HG03135 (cell line): ENCODE results near the gene FCRL6.

Source experiments
- ATAC-seq: cut with Tn5 transposase; IDR thresholded peaks from one replicate; pipeline ENCODE4 v1.9.1; 2021; ENCODE audit warnings: mild to moderate bottlenecking, moderate library complexity; ENCODE audit not compliant: unreplicated experiment

Gene FCRL6

GRCh38 chr1:159832309-159832708, 30.1 kb downstream of the FCRL6 start:
- no peak for ATAC-seq

DNA sequence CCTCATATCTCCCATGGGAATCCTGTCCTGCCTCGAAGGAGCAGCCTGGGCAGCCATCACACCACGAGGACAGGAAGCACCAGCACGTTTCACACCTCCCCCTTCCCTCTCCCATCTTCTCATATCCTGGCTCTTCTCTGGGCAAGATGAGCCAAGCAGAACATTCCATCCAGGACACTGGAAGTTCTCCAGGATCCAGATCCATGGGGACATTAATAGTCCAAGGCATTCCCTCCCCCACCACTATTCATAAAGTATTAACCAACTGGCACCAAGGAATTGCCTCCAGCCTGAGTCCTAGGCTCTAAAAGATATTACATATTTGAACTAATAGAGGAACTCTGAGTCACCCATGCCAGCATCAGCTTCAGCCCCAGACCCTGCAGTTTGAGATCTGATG, 33.2 kb downstream of the FCRL6 start:
- ATAC-seq: no peak

DNA sequence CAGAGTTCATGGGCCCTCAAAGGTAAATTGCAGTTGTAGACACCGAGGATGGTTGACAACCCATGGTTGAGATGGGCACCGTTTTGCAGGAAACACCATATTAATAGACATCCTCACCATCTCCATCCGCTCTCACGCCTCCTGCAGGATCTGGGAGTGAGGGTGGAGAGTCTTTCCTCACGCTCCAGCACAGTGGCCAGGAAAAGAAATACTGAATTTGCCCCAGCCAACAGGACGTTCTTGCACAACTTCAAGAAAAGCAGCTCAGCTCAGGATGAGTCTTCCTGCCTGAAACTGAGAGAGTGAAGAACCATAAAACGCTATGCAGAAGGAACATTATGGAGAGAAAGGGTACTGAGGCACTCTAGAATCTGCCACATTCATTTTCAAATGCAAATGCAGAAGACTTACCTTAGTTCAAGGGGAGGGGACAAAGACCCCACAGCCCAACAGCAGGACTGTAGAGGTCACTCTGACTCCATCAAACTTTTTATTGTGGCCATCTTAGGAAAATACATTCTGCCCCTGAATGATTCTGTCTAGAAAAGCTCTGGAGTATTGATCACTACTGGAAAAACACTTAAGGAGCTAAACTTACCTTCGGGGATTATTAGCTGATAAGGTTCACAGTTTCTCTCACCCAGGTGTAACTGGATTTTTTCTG, 33.8 kb downstream of the FCRL6 start:
- no peak for ATAC-seq

- peak; percentile 60 for ATAC-seq
These were observed 36.6 kb downstream of the FCRL6 start for GRCh38 chr1:159838715-159839114.

DNA sequence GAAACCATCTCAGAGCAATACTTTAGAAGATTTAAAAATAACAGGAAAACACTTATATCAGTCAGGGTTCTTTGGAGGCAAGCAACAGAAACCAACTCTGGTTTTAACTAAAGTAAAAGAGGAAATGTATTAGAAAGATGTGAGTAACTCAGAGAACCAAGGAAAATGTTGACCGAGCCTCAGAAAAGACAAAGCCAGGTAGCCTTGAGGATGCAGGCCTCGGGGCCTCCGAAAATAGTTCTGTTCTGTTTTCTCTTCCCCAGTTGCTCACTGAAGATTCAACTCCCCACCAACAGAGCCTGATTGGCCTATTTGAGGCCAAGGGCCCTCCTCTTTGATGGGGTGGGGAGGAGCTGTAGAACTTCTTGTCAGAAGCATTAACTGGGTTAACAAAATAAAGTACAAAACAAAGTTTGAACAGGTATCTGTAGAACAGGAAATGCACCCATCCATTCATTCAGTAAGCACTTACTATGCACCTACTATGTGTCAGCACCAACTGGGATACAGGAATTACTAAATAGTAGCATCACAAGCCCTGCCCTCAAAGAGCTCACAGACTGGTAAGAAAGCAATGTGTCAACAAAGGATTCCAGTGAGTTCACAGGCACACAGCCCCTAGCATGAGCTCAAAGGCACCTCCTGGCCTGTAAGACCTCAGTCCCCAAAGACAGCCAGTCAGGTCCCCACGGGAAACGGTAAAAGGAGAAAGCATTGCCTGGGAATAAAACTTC, 37.1 kb downstream of the FCRL6 start:
- ATAC-seq: peak; percentile 76

- no peak for ATAC-seq
These were observed 39.6 kb downstream of the FCRL6 start for GRCh38 chr1:159841749-159842148.

GRCh38 chr1:159843459-159843858, 41.3 kb downstream of the FCRL6 start:
- no peak for ATAC-seq

DNA sequence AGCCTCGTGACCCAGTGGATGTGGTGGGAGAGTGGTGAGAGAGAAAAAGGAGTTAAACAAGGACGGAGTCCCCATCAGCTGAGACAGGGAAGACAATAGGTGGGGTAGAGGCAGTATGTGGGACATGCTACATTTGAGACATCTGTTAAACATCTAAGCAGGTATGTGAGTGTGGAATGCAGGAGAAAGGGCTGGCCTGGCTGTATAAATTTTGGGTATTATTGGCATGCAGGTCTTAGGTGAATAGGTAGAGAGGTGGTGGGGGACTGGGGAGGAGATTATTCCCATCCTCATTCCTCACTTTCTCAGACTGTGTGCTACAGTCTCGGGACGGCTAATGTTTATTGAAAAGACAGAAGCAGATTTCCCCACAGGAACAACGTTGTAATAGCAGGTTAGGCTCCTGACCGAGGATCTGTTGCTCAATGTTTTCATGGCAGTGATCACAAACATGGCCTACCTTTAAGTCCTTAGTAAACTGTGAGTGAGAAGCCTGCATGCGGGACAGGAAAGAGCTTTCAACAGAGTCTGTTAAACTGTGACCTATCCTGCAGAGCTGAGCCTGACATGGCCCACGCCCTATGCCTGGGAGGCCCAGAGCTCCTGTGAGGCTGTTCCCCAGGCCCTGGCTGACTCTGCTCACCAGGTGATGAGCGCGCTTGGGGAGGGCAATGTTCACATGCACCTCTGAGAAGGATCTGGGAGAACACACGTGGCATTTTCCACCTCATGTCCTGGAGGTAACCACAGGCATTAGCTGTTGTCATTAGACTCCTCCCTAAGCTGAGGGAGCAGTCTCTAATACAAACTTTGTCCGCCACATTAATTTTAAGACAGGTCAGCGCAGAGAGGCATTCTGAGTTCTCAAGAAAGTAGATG, 43.8 kb downstream of the FCRL6 start:
- no peak for ATAC-seq

GRCh38 chr1:159847231-159847630, 45.1 kb downstream of the FCRL6 start:
- ATAC-seq: no peak

DNA sequence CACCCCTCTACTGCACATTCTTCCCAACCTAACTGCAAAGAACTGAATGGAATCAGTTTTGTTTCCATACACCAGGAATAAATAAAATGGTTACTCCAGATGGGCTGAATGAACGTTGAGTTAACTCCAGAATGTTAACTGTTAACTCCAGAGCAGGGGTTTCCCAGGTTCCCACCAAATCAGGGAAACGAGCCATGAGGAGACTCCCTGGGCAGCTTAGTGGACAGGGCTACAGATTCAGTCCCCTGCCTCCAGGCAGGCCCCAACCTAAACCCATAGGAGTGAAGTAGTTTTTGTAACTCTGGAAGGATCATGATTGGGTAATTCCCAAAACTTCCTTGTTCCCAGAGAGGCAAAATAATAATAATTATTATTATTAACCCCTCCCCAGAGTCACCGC, 46.2 kb downstream of the FCRL6 start:
- no peak for ATAC-seq

- ATAC-seq: no peak
These were observed 47.6 kb downstream of the FCRL6 start for GRCh38 chr1:159849626-159850366.

DNA sequence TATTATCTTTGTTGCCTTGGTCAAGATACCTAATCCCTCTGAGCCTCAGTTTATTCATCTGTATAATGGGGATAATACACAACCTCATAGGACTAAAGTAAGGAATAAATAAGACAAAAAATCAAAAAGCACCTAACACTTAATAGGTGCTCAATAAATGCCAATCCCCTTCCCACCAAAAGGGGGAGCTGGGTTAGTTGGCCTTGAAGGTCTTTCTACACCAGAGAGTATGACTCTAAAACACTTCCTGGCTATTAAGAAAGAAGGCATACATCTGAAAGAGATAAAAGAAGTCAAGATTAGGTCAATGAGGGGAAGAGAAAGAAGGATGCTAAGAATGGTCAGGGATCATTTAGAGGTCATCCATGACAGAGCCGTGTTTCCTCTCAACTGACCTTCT, 49.2 kb downstream of the FCRL6 start:
- ATAC-seq: no peak

DNA sequence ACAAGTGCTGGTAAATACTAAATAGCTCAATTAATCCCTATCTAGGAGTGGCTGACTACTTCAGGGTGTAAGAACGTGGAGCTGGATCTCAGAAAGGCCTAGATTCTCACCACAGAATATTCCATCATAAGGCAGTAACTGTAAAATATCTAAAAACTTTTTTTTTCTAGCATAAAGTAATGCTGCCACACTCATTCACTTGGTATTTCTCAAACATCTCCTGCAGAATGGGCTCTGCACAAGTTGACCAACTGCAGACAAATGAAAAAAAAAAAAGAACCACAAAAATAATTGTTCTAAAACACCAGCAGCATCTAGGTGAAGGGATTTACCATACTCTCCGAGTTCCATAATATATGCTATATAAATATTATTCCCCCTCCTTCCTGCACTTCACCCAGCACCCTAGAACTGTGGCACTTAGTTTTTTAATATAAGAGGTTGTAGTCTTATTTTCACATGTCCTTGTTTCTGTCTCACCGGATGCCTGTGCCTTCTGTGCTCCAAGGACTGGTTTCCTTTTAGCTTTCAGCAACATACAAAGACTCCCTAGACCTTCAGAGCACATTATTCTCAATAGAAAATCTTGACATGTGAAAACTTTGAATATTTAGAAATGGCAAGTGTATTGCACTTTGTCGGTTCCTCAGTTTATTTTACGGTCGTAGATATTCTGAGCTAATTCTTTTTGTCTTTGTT, 51.4 kb downstream of the FCRL6 start:
- no peak for ATAC-seq

DNA sequence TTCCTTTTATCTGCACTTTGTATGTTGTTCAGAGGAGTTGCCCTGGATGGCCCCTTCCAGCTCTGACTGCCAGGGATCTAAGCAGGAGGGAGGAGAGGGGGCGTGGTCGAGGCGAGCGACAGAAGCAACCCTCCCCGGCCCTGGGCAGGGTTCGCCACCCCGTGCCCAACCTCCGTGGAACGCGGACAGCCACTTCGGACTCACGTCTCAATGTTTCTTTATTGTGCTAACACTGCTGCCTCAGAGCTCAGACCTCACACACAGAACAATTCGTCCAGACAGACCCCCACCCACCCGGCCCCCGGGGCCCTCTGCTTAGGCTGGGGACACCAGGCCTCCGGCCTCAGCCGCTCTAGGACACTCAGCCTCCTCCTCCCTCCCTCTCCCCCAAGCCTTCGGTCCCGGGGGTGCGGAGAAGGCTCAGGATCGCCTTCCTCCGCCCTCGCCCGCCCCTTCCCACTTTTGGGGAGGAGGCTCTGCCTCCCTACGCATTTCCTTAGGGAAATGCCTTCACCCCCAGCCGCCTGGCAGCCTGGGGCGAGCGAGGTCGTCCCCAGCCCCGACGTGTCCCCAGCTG, 52.0 kb downstream of the FCRL6 start:
- no peak for ATAC-seq

- ATAC-seq: peak; percentile 87
These were observed 52.6 kb downstream of the FCRL6 start for GRCh38 chr1:159854693-159855192.

GRCh38 chr1:159855709-159856108, 53.5 kb downstream of the FCRL6 start:
- ATAC-seq: no peak

GRCh38 chr1:159856576-159856975, 54.4 kb downstream of the FCRL6 start:
- ATAC-seq: no peak

DNA sequence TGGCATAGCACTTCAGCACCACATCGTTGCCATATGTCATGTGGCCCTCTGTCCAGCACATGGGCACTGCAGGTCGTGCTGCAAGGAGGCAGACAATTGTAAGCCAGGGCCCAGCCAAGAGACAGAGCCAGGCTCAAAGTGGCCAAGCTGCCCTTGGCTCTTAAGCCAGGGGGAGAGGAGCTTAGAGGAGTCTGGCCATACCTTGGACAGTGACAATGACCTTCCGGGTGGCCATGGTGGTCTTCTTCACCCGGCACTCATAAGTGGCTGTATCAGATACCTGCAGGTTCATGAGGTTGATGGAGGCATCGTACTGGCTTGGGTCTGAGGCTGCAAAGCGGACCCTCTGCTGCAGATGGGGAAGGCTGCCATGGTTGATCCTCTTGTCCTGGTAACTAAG, 55.7 kb downstream of the FCRL6 start:
- ATAC-seq: no peak

DNA sequence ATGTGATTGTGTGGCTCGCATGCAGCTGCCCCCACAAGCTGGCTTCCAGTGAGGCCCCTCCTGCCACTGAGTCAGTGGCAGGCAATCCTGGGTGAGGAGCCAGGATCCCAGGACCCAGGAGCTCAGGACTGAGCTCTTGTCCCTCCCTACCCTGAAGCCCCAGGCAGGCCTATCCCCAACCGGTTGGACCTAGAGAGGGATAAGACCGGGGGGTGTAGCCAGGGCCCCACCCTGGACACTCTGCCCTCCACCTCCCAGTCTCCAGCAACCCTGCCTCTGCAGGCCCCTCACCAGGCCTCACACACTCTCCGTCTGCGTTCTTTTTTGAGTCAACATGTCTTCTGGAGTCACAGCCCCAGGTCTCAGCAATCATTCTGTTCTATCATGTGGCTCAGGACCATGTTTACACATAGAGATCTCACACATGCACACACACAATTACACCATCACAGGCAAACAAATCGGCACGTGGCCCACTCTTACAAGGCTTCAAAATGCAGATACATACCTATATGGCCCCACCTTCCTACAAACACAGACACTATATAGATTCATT, 57.7 kb downstream of the FCRL6 start:
- no peak for ATAC-seq

- no peak for ATAC-seq
These were observed 58.3 kb downstream of the FCRL6 start for GRCh38 chr1:159860456-159860855.
